WERI-Rb-1 (cell line): Measurements from ENCODE around the gene PLEKHJ1.
A peak's percentile ranks its signal among the peaks of the same experiment; 100 is the strongest.

ENCODE experiments used
- DNase-seq: peaks from one replicate; pipeline ENCODE4 v3.0.0-alpha.2; 2020
- H3K27ac ChIP-seq: fragments of 250-450 bp; sonication (Bioruptor Pico); 2 replicates; pipeline ENCODE4 v1.5.1; 2020; ENCODE audit warnings: mild to moderate bottlenecking, moderate library complexity
- H3K27me3 ChIP-seq: fragments of 250-450 bp; sonication (Bioruptor Pico); 2 replicates; pipeline ENCODE4 v1.5.1; 2021; ENCODE audit warnings: mild to moderate bottlenecking, low read depth, moderate library complexity; ENCODE audit not compliant: insufficient read depth, severe bottlenecking
- H3K36me3 ChIP-seq: fragments of 250-450 bp; sonication (Bioruptor Pico); 2 replicates; pipeline ENCODE4 v1.5.1; 2020; ENCODE audit warnings: mild to moderate bottlenecking, moderate library complexity
- H3K4me3 ChIP-seq: 2 replicates; pipeline ENCODE4 v1.5.1; 2011; ENCODE audit warnings: low read depth, mild to moderate bottlenecking, control low read depth, low read length
- H3K9me3 ChIP-seq: fragments of 250-450 bp; sonication (Bioruptor Pico); 2 replicates; pipeline ENCODE4 v1.5.1; 2021; ENCODE audit warnings: mild to moderate bottlenecking, moderate library complexity; ENCODE audit not compliant: severe bottlenecking
- TF ChIP-seq, protein P1 (sequence below): IDR thresholded peaks from 2 replicates; pipeline ENCODE4 v1.5.1; 2011; ENCODE audit warnings: low read depth, mild to moderate bottlenecking, control low read depth, inconsistent platforms, low read length

Gene PLEKHJ1

DNA sequence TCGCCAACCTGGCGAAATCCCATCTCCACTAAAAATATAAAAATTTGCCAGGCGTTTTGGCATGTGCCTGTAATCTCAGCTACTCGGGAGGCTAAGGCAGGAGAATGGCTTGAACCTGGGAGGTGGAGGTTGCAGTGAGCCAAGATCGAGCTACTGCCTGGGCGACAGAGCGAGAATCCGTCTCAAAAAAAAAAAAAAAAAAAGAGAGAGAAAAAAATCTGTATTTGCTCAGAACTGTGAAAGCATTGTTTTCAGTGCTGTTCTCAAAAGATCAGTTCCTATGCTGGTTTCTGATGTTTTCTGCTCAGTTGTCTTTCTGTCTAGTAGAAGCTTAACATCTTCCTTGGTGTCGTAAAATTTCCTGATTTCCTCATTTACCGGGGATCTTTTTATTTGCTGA lies 3.0 kb upstream of the PLEKHJ1 start:
- TF ChIP-seq, protein P1, sequence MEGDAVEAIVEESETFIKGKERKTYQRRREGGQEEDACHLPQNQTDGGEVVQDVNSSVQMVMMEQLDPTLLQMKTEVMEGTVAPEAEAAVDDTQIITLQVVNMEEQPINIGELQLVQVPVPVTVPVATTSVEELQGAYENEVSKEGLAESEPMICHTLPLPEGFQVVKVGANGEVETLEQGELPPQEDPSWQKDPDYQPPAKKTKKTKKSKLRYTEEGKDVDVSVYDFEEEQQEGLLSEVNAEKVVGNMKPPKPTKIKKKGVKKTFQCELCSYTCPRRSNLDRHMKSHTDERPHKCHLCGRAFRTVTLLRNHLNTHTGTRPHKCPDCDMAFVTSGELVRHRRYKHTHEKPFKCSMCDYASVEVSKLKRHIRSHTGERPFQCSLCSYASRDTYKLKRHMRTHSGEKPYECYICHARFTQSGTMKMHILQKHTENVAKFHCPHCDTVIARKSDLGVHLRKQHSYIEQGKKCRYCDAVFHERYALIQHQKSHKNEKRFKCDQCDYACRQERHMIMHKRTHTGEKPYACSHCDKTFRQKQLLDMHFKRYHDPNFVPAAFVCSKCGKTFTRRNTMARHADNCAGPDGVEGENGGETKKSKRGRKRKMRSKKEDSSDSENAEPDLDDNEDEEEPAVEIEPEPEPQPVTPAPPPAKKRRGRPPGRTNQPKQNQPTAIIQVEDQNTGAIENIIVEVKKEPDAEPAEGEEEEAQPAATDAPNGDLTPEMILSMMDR: no peak
- Histone ChIP-seq H3K4me3 (no peak overlapping the region), H3K36me3 (peaks cover 67% of the 10 kb centered on the region), H3K9me3 (no peaks in the 10 kb centered on the region), H3K27ac (no peak overlapping the region), H3K27me3 (no peaks in the 10 kb centered on the region)
- no peak for DNase-seq

DNA sequence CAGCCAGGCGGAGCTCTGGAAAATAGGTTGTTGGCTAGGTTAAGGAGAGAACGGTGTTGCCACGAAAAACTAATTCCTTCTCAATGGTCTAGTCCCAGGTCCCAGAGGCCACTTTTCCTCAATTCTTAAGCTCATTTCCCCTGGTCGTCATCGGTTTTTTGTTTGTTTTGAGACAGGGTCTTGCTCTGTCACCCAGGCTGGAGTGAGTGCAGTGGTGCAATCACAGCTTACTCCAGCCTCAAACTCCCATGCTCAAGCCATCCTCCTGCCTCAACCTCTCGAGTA lies 1.7 kb upstream of the PLEKHJ1 start:
- peaks cover 67% of the 10 kb centered on the region for H3K36me3 ChIP-seq
- DNase-seq: no peak
- H3K27ac ChIP-seq: peak overlapping the region; percentile 98; the same call in 1 of the 2 replicates
- no peaks in the 10 kb centered on the region for H3K9me3 ChIP-seq
- H3K27me3 ChIP-seq: no peaks in the 10 kb centered on the region
- H3K4me3 ChIP-seq: peak overlapping the region; percentile 94
- TF ChIP-seq, protein P1: no peak

DNA sequence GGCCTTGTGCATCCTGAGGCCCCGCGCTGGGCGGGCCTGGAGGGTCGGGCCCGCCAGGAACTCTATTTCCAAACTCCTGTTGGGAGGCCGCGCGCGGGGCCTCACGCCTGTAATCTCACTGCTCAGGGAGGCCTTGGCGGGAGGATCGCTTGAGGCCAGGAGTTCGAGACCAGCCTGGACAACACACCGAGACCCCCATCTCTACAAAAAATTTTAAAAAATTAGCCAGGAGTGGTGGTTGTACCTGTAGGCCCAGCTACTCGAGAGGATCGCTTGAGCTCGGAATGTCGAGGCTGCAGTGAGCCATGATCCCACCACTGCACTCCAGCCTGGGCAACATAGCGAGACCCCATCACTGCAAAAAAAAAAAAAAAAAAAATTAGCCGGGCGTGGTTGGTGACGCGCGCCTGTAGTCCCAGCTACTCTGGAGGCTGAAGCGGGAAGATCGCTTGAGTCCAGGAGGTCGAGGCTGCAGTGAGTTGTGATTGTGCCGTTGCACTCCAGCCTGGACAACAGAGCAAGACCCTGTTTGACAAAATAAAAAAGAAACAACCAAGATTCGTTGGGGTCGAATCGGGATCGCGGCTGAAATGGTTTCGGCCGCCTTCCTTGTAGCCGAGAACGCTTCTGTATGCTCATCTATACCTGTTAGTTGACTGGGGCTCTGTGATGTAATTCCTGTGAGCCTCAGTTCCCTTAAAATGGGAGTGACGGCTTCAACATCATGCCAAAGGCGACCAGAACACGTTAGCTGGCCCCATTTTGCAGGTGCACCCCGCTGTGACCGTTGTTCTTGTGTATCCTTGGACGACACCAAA lies 1.1 kb upstream of the PLEKHJ1 start:
- peaks cover 67% of the 10 kb centered on the region for H3K36me3 ChIP-seq
- no peak for DNase-seq
- TF ChIP-seq, protein P1: no peak

DNA sequence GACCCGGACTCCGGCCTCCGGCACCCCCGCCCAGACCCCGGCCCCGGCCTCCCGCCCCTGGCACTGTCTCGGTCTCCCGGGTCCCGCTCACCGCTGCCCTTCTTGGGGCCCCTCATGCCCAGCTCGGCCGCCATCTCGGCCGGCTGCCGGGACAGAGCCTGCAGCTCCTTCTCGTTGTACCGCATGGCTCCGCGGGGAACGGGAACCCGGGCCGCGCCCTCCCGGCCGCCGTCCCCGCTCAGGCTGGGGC lies 140 bp downstream of the PLEKHJ1 start:
- H3K27me3 ChIP-seq: no peaks in the 10 kb centered on the region
- TF ChIP-seq, protein P1: no peak
- H3K9me3 ChIP-seq: no peaks in the 10 kb centered on the region
- peak overlapping the region; percentile 98 for H3K27ac ChIP-seq
- peak overlapping the region; percentile 94 for H3K4me3 ChIP-seq
- H3K36me3 ChIP-seq: peaks cover 71% of the 10 kb centered on the region
- DNase-seq: no peak

More for the DNA sequence above, 1.1 kb upstream of the PLEKHJ1 start:
- Histone ChIP-seq H3K4me3 (peak overlapping the region; percentile 94), H3K27me3 (no peaks in the 10 kb centered on the region), H3K27ac (peak overlapping the region; percentile 98), H3K9me3 (no peaks in the 10 kb centered on the region)

DNA sequence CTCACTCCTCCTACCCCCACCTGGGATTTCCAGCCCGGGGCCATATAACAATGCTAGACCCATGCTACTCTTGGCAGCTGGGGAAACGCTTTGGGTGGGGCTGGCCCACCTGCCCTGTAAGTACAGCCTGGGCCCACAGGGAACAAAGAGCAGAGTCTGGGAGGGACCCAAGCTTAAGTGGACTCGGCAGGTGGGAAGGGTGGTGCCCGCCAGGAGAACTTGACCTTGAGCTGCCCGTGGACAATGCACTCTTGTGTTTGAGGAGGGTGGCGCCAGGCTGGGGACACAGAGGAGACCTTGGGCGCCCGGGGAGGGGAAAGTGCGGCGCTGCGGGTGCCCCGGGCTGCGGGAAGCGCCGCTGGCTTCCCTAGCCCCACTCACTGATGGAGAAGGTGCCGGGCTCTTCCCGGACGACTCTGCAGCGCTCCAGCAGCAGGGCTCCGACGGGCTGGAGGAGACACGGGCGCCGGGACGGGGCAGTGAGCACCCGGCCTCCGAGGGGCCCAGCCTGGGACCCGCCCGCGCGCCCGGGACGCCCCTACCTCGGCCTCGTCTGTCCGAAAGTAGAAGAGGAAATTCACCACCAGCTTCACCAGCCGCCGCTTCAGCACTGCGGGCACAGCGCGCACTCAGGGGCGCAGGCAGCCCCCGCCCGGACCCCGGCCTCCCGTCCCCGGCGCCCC lies 607 bp downstream of the PLEKHJ1 start:
- DNase-seq: peak; percentile 65
- TF ChIP-seq, protein P1: no peak
- H3K27ac ChIP-seq: peak overlapping the region; percentile 98
- H3K4me3 ChIP-seq: peak overlapping the region; percentile 94
- H3K9me3 ChIP-seq: no peaks in the 10 kb centered on the region
- no peaks in the 10 kb centered on the region for H3K27me3 ChIP-seq
- H3K36me3 ChIP-seq: peaks cover 71% of the 10 kb centered on the region

DNA sequence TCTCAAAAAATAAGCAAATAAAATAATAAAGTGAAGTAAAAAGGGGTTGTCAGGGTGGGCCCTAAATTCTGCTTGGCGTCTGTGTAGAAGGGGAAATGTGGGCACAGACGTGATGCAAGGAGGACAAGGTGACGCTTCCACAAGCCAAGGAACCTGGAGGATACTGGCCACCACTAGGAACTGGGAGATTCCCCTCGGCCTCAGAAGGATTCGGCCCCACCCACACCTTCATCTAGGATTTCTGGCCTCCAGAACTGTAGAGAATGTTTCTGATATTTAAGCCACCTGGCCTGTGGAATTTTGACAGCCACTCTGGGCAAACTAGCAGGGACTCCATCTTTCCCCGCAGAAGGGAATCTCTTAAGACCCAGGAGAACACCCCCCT lies 1.1 kb downstream of the PLEKHJ1 start:
- Histone ChIP-seq H3K36me3 (peaks cover 71% of the 10 kb centered on the region), H3K27ac (peak overlapping the region; percentile 98), H3K4me3 (peak overlapping the region; percentile 94), H3K27me3 (no peaks in the 10 kb centered on the region), H3K9me3 (no peaks in the 10 kb centered on the region)
- TF ChIP-seq, protein P1: no peak
- no peak for DNase-seq
